Eye (tissue), 1 donor: ENCODE measurements around the gene ATP7A.

Source experiments
- DNase-seq: peaks from one replicate; pipeline ENCODE4 v3.0.0-alpha.2; 2015

Gene ATP7A

DNA sequence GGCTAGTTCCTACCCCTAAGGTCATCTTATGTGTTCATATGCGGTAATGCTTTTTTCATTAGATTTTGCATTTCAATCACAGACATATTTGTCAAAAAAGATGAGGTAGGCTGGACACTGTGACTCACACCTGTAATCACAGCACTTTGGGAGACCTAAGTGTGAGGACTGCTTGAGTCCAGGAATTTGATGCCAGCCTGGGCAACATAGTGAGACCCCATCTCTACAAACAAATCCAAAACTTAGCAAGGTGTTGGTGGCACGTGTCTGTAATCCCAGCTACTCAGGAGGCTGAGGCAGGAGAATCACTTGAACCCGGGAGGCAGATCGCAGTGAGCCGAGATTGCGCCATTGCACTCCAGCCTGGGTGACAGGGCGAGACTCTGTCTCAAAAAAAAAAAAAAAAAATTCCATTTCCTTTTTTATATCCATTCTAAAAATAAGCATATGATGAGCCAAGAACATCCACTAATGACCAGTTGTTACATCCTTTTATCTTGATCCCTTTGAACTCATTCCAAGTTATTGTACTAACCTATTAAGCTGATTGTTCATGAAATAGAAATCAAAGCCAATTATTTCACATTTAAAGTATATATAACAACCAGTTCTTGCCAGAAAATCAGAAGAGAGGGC lies 35.5 kb downstream of the ATP7A start:
- no peak for DNase-seq

DNA sequence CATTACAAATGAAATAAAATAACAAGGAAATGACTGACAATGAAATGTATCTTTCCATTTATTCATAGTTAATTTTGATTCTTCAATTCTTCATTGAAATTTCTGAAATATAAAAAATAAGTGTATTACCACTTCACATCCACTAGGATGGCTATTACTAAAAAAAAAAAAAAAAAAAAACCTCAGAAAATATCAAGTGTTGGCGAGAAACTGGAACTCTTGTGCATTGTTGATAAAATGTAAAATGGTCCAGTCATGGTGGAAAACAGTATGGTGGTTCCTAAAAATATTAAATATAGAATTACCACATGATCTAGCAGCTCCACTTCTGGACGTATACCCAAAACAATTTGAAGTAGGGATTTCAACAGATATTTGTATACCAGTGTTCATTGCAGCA lies 36.1 kb downstream of the ATP7A start:
- no peak for DNase-seq

- no peak for DNase-seq
Measured at GRCh38 chrX:77949840-77950239, 39.3 kb downstream of the ATP7A start.

DNA sequence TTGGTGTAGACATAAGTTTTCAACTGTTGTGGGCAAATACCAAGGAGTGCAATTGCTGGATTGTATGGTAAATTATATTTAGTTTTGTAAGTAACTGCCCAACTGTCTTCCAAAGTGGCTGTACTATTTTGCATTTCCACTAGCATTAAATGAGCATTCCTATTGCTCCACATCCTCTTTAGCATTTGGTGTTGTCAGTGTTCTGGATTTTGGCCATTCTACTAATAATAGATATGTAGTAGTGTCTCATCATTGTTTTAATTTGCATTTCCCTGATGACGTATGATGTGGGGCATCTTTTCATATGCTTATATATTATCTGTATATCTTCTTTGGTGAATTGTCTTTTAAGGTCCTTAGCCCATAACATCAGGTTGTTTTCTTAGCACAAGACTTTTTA lies 41.7 kb downstream of the ATP7A start:
- DNase-seq = no peak

DNA sequence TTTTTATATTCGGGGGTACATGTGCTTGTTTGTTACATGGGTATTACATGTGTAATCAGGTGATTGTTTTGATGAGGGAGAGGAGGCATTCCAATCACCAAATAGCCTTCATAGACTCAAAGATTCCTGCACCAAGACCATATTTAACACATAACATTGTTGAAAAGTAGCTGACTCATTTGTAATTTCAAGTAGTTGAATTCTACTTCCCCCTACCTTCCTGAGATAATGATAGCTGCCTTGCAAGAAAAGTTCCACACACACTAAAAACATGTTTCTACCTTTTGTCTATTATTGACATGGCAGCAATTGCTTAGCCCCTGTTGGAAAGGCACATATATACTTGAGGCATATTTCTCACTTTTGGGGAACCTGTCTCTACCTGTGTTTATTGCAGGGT lies 42.8 kb downstream of the ATP7A start:
- no peak for DNase-seq

GRCh38 chrX:77953708-77954107 lies 43.2 kb downstream of the ATP7A start:
- DNase-seq = no peak

GRCh38 chrX:77960567-77960966 lies 50.1 kb downstream of the ATP7A start:
- DNase-seq = no peak

DNA sequence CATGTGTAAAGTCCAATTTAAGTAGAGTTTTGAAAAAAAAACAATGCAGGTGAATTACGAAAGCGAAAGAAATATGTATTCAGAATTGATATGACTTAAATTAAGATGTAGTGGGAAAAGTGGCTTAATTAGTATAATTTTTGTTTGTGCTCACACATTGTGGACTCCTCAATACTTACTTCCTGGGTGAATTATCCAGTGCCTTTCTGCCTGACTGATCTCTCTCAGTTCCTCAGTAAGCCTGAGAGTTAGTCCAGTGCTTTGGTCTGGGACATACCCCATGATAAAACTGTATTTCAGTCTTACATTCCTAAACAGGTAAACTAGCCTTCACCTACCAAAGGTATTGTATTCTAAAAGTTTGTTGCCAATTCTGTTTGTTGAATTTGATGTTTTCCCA lies 50.6 kb downstream of the ATP7A start:
- DNase-seq = no peak

GRCh38 chrX:77962068-77962902 lies 51.8 kb downstream of the ATP7A start:
- DNase-seq = no peak

- DNase-seq = no peak
Measured at GRCh38 chrX:77966361-77966760, 55.9 kb downstream of the ATP7A start.

- DNase-seq = no peak
Measured at GRCh38 chrX:77967631-77968030, 57.1 kb downstream of the ATP7A start.

GRCh38 chrX:77969538-77969937 lies 59.0 kb downstream of the ATP7A start, which contains the start of gene PGAM4:
TSS of gene PGAM4 (minus strand) at chrX:77969638. CDS start at chrX:77969638, 0 bp downstream.
- DNase-seq = no peak

DNA sequence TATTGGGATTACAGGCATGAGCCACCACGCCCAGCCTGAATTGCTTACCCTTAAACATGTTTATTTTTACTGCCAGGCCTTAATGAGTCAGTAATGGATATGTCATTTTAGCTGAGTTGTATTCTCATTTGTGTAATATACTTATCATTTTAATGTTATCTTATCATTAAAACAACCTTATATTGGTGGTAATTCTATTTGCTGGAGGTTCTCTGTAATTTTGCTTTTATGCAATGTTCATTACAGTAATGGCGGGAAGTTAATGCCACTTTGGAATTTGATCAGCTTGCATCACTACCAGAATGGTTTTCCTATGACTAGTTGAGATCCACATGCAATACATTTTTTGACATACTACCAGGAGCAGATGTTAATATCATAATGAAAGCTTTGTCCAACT lies 65.3 kb downstream of the ATP7A start:
- DNase-seq = no peak

DNA sequence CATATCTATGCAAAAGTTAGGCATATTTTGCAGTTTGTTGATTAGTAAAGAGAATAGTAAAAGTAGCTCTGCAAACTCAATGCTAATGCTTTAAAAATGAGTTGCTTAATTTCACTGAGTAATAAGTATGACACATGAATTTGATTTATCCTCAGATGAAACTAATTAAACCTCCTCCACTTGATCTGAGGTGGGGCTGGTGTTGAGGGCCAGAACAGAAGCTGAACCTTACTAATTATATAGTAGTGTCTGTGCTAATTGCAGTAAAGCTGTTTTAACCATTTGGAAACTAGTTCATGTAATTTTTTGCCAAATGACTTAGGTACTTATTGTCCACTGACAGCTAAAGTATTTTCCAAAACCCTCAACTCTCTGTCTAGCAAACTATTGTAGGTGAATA lies 66.6 kb downstream of the ATP7A start:
- no peak for DNase-seq

DNA sequence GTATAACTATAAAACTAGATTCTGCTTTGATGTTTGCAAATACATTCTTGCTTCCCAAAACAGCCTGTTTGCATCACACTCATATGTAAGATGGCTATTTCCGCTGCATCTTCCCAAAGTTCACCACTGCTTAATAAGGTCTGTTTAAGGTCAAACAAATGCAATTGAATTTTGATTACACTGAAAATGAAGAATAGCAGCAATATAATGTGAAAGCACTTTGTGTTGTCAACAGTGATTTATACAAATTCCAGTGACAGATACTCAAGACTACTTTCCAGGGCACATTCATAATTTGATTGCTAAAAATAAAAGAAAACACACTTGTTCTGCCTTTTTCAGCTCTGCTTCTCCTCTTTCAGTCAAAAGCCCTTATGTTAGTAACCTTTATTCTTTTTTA lies 67.0 kb downstream of the ATP7A start:
- DNase-seq = no peak

DNA sequence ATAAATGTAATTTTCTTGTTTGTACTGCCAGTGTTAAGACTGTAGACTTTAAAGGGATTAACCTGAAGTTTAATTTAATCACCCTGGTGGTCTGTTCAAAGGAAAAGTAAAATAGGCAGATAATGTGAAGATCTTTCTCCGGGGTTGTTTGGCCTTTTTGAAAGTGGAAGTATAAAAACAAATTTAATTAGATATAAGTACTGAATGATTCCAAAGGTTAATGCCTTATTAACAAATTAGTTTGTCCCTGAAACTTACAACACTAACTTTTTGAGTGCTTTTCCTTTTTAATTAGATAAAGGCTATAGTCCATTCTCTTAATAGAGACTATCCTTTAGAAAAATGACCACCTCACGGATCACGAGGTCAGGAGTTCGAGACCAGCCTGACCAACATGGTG lies 69.4 kb downstream of the ATP7A start:
- DNase-seq = no peak

DNA sequence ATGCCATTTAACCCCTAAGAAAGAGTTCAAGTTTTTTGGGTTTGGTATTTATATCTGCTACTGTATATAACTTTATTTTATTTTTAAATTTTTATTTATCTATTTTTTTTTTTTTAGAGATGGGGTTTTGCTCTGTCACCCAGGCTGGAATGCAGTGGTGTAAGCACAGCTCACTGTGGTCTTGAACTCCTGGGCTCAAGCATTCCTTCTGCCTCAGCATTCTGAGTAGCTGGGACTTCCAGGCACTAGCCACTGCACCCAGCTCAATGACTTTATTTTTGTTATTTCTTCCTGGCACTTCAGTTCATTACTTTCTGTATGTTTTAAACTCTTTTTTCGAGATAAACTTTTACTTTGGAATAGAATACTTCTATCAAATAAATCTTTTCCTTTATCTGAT lies 101.4 kb downstream of the ATP7A start:
- no peak for DNase-seq

DNA sequence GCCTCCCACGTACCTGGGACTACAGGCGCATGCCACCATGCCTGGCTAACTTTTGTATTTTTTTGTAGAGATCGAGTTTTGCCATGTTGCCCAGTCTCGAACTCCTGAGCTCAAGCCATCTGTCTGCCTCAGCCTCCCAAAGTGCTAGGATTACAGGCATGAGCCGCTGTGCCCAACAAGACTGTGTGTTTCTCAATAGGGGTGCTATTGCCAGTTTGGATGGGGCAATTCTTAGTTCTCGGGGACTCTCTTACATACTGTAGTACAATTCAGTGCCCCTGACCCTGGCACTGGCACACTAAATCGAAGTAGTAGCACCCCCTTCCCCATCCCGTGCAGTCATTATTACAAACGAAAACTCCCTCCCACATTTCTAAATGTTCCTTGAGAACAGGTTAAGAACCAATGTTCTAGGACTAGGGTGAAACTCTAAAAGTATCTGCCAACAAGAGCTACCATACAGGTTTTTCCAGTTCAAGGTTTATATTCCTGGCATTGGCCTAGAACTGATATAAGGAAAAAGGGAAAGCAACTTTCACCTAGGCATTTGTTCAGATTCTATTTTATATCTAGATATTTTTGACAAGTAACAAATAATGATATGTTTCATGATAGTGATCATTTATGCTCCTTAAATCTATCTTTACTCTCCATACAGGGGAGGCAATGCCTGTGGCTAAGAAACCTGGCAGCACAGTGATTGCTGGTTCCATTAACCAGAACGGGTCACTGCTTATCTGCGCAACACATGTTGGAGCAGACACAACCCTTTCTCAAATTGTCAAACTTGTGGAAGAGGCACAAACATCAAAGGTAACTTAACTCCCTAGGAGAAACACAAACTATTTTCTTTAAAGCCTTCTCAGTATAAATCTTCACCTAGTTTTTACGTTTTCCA lies 109.3 kb downstream of the ATP7A start:
- DNase-seq = no peak

GRCh38 chrX:78024349-78025059 lies 114.0 kb downstream of the ATP7A start:
- no peak for DNase-seq

GRCh38 chrX:78027798-78028197 lies 117.3 kb downstream of the ATP7A start:
- DNase-seq = no peak

DNA sequence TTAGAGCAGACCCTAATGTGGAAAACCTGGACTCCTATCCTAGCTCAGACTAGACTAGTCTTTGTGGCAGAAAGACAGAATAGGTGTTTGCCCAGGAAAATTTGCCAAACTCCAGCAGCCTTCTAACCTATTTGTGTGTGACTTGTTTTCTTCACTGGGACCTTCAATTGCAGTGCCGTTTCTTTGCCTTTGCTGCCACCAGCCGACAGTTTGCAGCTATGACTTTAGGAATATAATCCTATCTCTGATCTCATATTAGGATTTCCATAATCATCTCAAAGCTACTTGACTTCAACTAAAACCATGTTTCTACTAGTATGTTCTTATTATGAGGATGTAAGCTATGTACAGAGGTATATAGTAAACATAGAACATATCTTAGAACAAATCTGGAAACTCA lies 119.2 kb downstream of the ATP7A start:
- DNase-seq = peak; percentile 16

- no peak for DNase-seq
Measured at GRCh38 chrX:78035061-78035460, 124.6 kb downstream of the ATP7A start.

- no peak for DNase-seq
Measured at GRCh38 chrX:78037881-78038280, 127.4 kb downstream of the ATP7A start.
